Measurements from ENCODE around the gene SIRPG.

GRCh38 chr20:1637226-1637625 is 20.4 kb downstream of the SIRPG start:
- TF ChIP-seq CTCF (IDR thresholded peaks at IDR 0.05) (no peak), POLR2AphosphoS5 (IDR thresholded peaks at IDR 0.05; ENCODE audit: insufficient read depth in 1 of 2, low read depth in 1 of 2) (no peak)

Measured in vagina (tissue), 2 donors.